ENCODE measurements around the gene CDH23.

GRCh38 chr10:71696628-71697326, 300.1 kb downstream of the CDH23 start:
- TF ChIP-seq EZH2phosphoT487 (IDR thresholded peaks at IDR 0.05; ENCODE audit: insufficient read depth, low read depth) (no peak), EZH2 (IDR thresholded peaks at IDR 0.05; ENCODE audit: insufficient read depth, poor library complexity, severe bottlenecking) (no peak)

Measured in GM23248 (cell line).